Sigmoid colon (tissue), 7 donors: Measurements from ENCODE around the gene FSTL5. TPM values are rescaled to one million over a fixed set of nuclear protein-coding genes. Genes with fewer than 3 reads are reported as not detected.
"Not testable (repeated sequence)": the region's sequence is repeated elsewhere in the genome, so short reads cannot be mapped to it uniquely, and the experiment has no call there.

Experiments used
- DNase-seq: peaks from one replicate; pipeline ENCODE4 v3.0.0-alpha.2; 2019
- H3K27ac ChIP-seq, 4 donors: fragments of 200-600 bp; sonication (generic); one replicate each; pipeline ENCODE4 v1.5.1; 2016 to 2019; ENCODE audit warnings: mild to moderate bottlenecking in 1 of 4
- H3K27me3 ChIP-seq, 3 donors: fragments of 200-600 bp; sonication (generic); one replicate each; pipeline ENCODE4 v1.5.1; 2019; ENCODE audit warnings: mild to moderate bottlenecking in 1 of 3
- H3K36me3 ChIP-seq, 4 donors: fragments of 200-600 bp; sonication (generic); one replicate each; pipeline ENCODE4 v1.5.1; 2016 to 2019
- H3K4me1 ChIP-seq, 4 donors: fragments of 200-600 bp; sonication (generic); one replicate each; pipeline ENCODE4 v1.5.1; 2017 to 2019
- H3K4me3 ChIP-seq, 4 donors: fragments of 200-600 bp; sonication (generic); one replicate each; pipeline ENCODE4 v1.5.1; 2017 to 2019; ENCODE audit warnings: mild to moderate bottlenecking in 2 of 4, moderate library complexity in 1 of 4
- H3K9me3 ChIP-seq, 4 donors: fragments of 200-600 bp in 3 of 4; sonication (generic) in 3 of 4; one replicate each; pipeline versions ENCODE4 v1.5.1 to v1.6.1; 2013 to 2019
- EP300 ChIP-seq, 4 donors: sonication (generic); formaldehyde crosslinking; IDR thresholded peaks; one replicate each; pipeline ENCODE4 v1.6.1; 2017; ENCODE audit warnings: antibody characterized with exemption in 4 of 4
- POLR2A ChIP-seq, 2 donors: fragments of 450-650 bp; IDR thresholded peaks; one replicate each; pipeline ENCODE4 v1.6.1; 2016; ENCODE audit warnings: antibody characterized with exemption in 2 of 2, mild to moderate bottlenecking in 2 of 2, moderate library complexity in 2 of 2
- POLR2AphosphoS5 ChIP-seq, 4 donors: sonication (generic); formaldehyde crosslinking; IDR thresholded peaks; one replicate each; pipeline ENCODE4 v1.6.1; 2017; ENCODE audit warnings: antibody characterized with exemption in 4 of 4
- WGBS, 2 donors: extraction: QIAGEN DNeasy Blood & Tissue Kit; methylation state at CpG; one replicate each; pipeline ENCODE4 v1.1.7; 2013; 5-methylcytosine and 5-hydroxymethylcytosine counted together
- intact Hi-C: fragments of 100-400 bp; cut with DNase I; formaldehyde crosslinking; loops from one replicate; pipeline ENCODE4 v1.15.1; 2023
- polyA plus RNA-seq, 3 donors: library from polyadenylated mRNA; stranded (reverse); fragments of 200-250 nt; gene quantifications; one replicate each; pipeline ENCODE4 v1.2.3, GENCODE V29; 2013
- total RNA-seq, 4 donors: library from RNA; depleted of rRNA; stranded (reverse); fragments of >200 nt; gene quantifications; one replicate each; pipeline ENCODE4 v1.1.0, GENCODE V29; 2016
- TF ChIP-seq, protein P1 (sequence below), 4 experiments: fragments of 450-650 bp in 3 of 4; fragments of 200-600 bp in 1 of 4; IDR thresholded peaks; one replicate each; pipeline ENCODE4 v1.5.1; 2016 to 2019; ENCODE audit warnings: antibody characterized with exemption in 4 of 4, mild to moderate bottlenecking in 3 of 4, moderate library complexity in 2 of 4
- donor health status: healthy with polysubstance abuse.
- donor health status: Bipolar disorder and iron deficiency.
- donor health status: healthy.

Gene FSTL5
- total and polyA plus RNA-seq, 7 donors = 0.42 to 1.8 (median 0.82) TPM; not detected in 2

DNA sequence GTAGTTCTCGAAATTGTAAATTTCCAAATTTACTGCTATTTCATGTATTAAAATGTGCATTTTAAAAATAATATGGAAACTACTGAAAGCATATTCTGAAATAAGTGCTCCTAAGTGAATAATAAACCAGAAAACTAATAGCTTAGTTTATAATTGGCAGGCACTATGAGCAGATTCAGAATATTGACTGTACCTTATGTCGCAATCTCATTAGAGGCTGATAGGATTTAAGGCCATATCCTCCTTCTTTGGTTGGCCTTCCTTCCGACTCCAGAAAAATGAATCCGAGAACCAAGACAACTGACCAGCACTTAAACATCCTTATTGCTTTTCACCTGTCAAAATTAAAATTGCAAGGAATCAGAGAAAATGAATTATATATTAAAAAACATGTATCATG lies 52.7 kb downstream of the FSTL5 start:
- intact Hi-C loops = no loop called here

DNA sequence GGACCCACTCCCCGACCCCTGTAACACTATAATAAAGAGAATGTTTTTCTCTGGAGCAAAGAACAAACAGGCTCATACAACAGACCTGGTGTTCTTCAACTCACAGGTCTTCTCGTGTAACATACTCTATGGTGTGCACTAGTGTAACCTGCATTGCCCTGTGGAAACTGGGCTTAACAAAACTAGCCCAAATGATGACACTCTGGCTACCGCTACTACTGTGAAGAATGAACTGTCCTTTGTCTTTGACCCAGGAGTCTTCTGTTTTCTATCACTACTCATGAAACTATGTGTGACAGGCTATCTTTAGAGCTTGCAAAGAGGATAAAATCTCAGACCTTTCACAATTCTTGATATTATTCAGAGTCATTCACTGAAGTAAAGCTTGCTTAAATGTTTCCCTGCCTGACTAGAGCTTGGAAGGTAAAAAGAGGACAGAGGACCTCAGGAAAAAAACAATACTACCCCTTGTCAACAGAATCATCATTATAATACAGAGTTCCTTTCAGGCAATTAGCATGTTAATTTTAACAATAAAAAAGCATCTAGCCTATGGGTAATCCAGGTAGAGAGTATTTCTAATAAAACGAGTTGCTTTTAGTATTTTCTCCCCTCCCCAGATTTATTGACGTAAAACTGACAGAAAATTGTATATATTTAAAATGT lies 59.2 kb downstream of the FSTL5 start:
- intact Hi-C loops = no loop called here
- WGBS, 2 donors = 56 to 58% methylated on average over 5 of the region's 5 CpGs
- Histone ChIP-seq H3K4me3 (no peak overlapping the region), H3K27ac (no peak overlapping the region), H3K36me3 (no peaks in the 10 kb centered on the region), H3K4me1 (no peaks in the 10 kb centered on the region), H3K27me3 (no peaks in the 10 kb centered on the region), H3K9me3 (no peaks in the 10 kb centered on the region)
- no peak for DNase-seq
- TF ChIP-seq EP300 (IDR thresholded peaks at IDR 0.05) (no peak), POLR2AphosphoS5 (IDR thresholded peaks at IDR 0.05) (no peak), POLR2A (IDR thresholded peaks at IDR 0.05) (no peak)
- TF ChIP-seq, protein P1, sequence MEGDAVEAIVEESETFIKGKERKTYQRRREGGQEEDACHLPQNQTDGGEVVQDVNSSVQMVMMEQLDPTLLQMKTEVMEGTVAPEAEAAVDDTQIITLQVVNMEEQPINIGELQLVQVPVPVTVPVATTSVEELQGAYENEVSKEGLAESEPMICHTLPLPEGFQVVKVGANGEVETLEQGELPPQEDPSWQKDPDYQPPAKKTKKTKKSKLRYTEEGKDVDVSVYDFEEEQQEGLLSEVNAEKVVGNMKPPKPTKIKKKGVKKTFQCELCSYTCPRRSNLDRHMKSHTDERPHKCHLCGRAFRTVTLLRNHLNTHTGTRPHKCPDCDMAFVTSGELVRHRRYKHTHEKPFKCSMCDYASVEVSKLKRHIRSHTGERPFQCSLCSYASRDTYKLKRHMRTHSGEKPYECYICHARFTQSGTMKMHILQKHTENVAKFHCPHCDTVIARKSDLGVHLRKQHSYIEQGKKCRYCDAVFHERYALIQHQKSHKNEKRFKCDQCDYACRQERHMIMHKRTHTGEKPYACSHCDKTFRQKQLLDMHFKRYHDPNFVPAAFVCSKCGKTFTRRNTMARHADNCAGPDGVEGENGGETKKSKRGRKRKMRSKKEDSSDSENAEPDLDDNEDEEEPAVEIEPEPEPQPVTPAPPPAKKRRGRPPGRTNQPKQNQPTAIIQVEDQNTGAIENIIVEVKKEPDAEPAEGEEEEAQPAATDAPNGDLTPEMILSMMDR (IDR thresholded peaks at IDR 0.05) = no peak

More for the DNA sequence above, 52.7 kb downstream of the FSTL5 start:
- Histone ChIP-seq H3K27me3 (no peaks in the 10 kb centered on the region), H3K36me3 (no peaks in the 10 kb centered on the region), H3K27ac (no peak overlapping the region), H3K4me3 (no peak overlapping the region), H3K4me1 (no peaks in the 10 kb centered on the region), H3K9me3 (no peaks in the 10 kb centered on the region)
- DNase-seq = no peak
- WGBS, 2 donors = 92% methylated on average over 4 of the region's 4 CpGs
- TF ChIP-seq EP300 (IDR thresholded peaks at IDR 0.05) (no peak), POLR2A (IDR thresholded peaks at IDR 0.05) (no peak)

DNA sequence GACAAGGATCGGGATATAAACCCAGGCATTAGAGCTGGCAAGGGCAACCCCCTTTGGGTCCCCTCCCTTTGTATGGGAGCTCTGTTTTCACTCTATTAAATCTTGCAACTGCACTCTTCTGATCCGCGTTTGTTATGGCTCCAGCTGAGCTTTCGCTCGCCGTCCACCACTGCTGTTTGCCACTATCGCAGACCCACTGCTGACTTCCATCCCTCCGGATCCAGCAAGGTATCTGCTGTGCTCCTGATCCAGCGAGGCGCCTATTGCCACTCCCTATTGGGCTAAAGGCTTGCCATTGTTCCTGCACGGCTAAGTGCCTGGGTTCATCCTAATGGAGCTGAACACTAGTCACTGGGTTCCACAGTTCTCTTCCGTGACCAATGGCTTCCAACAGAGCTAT lies 59.9 kb downstream of the FSTL5 start:
- H3K27ac ChIP-seq, H3K9me3 ChIP-seq, H3K4me3 ChIP-seq, H3K27me3 ChIP-seq, H3K36me3 ChIP-seq, intact Hi-C loops, H3K4me1 ChIP-seq, DNase-seq: not testable (repeated sequence)
- 93 to 95% methylated on average over 12 of the region's 12 CpGs for WGBS, 2 donors

DNA sequence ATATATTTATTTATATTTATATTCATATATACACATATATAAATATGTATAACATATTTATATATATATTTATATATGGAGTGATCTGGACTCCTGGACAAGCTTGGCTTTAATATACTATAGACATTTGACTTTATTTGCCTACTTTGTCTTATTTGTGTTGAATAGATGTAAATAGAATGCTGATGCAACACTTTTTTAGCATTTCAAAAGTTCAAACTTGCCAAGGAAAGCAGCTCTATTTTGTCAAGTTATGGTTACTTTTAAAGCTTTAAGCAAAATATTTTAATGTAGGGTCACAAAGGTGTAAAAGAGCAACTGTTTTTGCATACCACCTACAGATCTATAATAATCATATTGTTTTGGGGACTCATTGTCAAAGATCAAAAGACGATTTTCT lies 61.1 kb downstream of the FSTL5 start:
- DNase-seq = no peak
- intact Hi-C loops = no loop called here

DNA sequence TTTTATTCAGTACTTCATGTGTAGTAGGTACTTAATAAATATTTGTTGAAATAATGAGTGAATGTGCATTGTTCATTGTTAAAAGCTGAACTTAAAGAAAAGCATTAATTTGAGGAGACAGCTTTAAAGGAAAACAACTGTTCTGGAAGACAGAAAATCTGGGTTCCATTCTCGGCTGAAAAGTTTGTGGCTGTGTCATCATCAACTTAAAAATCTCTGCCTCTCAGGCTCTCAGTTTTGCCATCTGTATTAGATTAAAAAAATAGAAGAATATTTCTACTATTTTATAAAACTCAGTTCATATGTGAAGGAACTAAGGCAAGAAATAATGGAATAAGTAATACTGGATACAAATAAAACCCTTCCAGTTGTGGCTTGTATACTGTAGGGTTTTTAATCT lies 62.5 kb downstream of the FSTL5 start:
- 65 to 70% methylated on average over 1 of the region's 1 CpG for WGBS, 2 donors
- Histone ChIP-seq H3K27ac (no peak overlapping the region), H3K4me1 (no peaks in the 10 kb centered on the region), H3K4me3 (no peak overlapping the region), H3K36me3 (no peaks in the 10 kb centered on the region), H3K27me3 (no peaks in the 10 kb centered on the region), H3K9me3 (no peaks in the 10 kb centered on the region)
- TF ChIP-seq EP300 (IDR thresholded peaks at IDR 0.05) = no peak
- no peak for TF ChIP-seq POLR2A (IDR thresholded peaks at IDR 0.05)
- TF ChIP-seq, protein P1 (IDR thresholded peaks at IDR 0.05) = no peak
- no peak for TF ChIP-seq POLR2AphosphoS5 (IDR thresholded peaks at IDR 0.05)
- intact Hi-C loops = no loop called here
- no peak for DNase-seq

More for the DNA sequence above, 61.1 kb downstream of the FSTL5 start:
- 31 to 68% methylated on average over 1 of the region's 1 CpG for WGBS, 2 donors
- TF ChIP-seq POLR2A (IDR thresholded peaks at IDR 0.05) (no peak), POLR2AphosphoS5 (IDR thresholded peaks at IDR 0.05) (no peak), EP300 (IDR thresholded peaks at IDR 0.05) (no peak)
- TF ChIP-seq, protein P1 (IDR thresholded peaks at IDR 0.05) = no peak
- H3K36me3 ChIP-seq = no peaks in the 10 kb centered on the region
- no peak overlapping the region for H3K27ac ChIP-seq
- no peaks in the 10 kb centered on the region for H3K9me3 ChIP-seq
- no peak overlapping the region for H3K4me3 ChIP-seq
- H3K4me1 ChIP-seq = no peaks in the 10 kb centered on the region
- no peaks in the 10 kb centered on the region for H3K27me3 ChIP-seq

DNA sequence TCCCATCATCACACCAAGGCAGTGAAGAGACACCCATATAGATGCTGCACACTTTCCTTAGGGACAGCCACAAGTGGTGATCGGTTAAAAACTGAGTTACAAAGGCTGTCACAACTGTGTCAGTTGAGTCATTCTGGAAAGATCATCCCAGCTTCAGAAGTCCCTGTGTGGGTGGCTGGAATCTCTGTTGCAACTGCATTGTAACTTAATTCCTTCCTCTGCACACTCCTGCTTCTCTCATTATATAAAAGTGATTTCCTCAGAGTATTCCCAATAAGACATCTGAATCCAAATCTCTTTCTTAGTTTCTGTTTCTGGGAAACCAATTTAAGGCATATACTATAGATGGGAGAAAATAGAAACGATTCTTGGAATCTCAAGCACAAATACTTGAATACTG lies 88.1 kb downstream of the FSTL5 start:
- 86 to 87% methylated on average over 2 of the region's 2 CpGs for WGBS, 2 donors
- DNase-seq = no peak
- TF ChIP-seq, protein P1 (IDR thresholded peaks at IDR 0.05) = no peak
- TF ChIP-seq POLR2AphosphoS5 (IDR thresholded peaks at IDR 0.05) = no peak
- no peak for TF ChIP-seq EP300 (IDR thresholded peaks at IDR 0.05)
- TF ChIP-seq POLR2A (IDR thresholded peaks at IDR 0.05) = no peak
- intact Hi-C loops = no loop called here
- Histone ChIP-seq H3K27ac (no peak overlapping the region), H3K4me3 (no peak overlapping the region), H3K9me3 (no peaks in the 10 kb centered on the region), H3K36me3 (no peaks in the 10 kb centered on the region), H3K4me1 (no peaks in the 10 kb centered on the region), H3K27me3 (no peaks in the 10 kb centered on the region)
